Stomach (tissue), 9 donors: Measurements from ENCODE around the gene OGA. TPM values are rescaled to one million over a fixed set of nuclear protein-coding genes. Genes with fewer than 3 reads are reported as not detected.

Experiments
- DNase-seq, 2 donors: peaks; one replicate each; pipeline versions ENCODE4 v3.0.0 to v3.0.0-alpha.2; 2013 to 2019
- H3K27ac ChIP-seq, 5 donors: fragments of 200-600 bp in 4 of 5; sonication (generic) in 4 of 5; one replicate each; pipeline ENCODE4 v1.5.1; 2013 to 2019; ENCODE audit warnings: mild to moderate bottlenecking in 1 of 5, moderate library complexity in 1 of 5
- H3K27me3 ChIP-seq, 3 donors: fragments of 200-600 bp; sonication (generic); one replicate each; pipeline ENCODE4 v1.5.1; 2017 to 2019; ENCODE audit warnings: mixed run types in 1 of 3
- H3K36me3 ChIP-seq, 4 donors: fragments of 200-600 bp; sonication (generic); 1 replicate in 3 of 4; 2 replicates in 1 of 4; pipeline ENCODE4 v1.5.1; 2016 to 2019
- H3K4me1 ChIP-seq, 4 donors: fragments of 200-600 bp; sonication (generic); one replicate each; pipeline ENCODE4 v1.5.1; 2016 to 2019
- H3K4me3 ChIP-seq, 4 donors: fragments of 200-600 bp; sonication (generic) in 3 of 4; one replicate each; pipeline ENCODE4 v1.5.1; 2016 to 2019; ENCODE audit warnings: mild to moderate bottlenecking in 1 of 4
- H3K9me3 ChIP-seq, 4 donors: fragments of 200-600 bp; sonication (generic); one replicate each; pipeline ENCODE4 v1.5.1; 2016 to 2019
- EP300 ChIP-seq: sonication (generic); formaldehyde crosslinking; IDR thresholded peaks from one replicate; pipeline ENCODE4 v1.6.1; 2017; ENCODE audit warnings: antibody characterized with exemption
- POLR2A ChIP-seq, 4 donors: fragments of 450-650 bp; IDR thresholded peaks; one replicate each; pipeline ENCODE4 v1.6.1; 2016; ENCODE audit warnings: antibody characterized with exemption in 4 of 4, control low read depth in 2 of 4, mild to moderate bottlenecking in 1 of 4, moderate library complexity in 1 of 4
- POLR2AphosphoS5 ChIP-seq, 3 donors: sonication (generic); formaldehyde crosslinking; IDR thresholded peaks; one replicate each; pipeline ENCODE4 v1.6.1; 2016; ENCODE audit warnings: antibody characterized with exemption in 3 of 3
- WGBS, 5 donors: extraction: QIAGEN DNeasy Blood & Tissue Kit in 3 of 5; methylation state at CpG; one replicate each; pipeline versions ENCODE4 v1.1.5 to v1.1.7; 2013 to 2018; 5-methylcytosine and 5-hydroxymethylcytosine counted together
- intact Hi-C: fragments of 100-400 bp; cut with DNase I; formaldehyde crosslinking; loops from one replicate; pipeline ENCODE4 v1.15.1; 2023; ENCODE audit warnings: low total_unique reads
- polyA plus RNA-seq, 3 donors: library from polyadenylated mRNA; stranded (reverse); fragments of 200-250 nt; gene quantifications; one replicate each; pipeline ENCODE4 v1.2.3, GENCODE V29; 2013
- total RNA-seq, 5 donors: library from RNA; depleted of rRNA; stranded (reverse); fragments of >200 nt; gene quantifications; one replicate each; pipeline versions ENCODE4 v1.1.0 to v1.2.3, GENCODE V29; 2014 to 2016
- TF ChIP-seq, protein P1 (sequence below), 7 experiments: fragments of 450-650 bp in 4 of 7; fragments of 200-600 bp in 3 of 7; sonication (generic) in 3 of 7; IDR thresholded peaks; one replicate each; pipeline ENCODE4 v1.5.1; 2016 to 2019; ENCODE audit warnings: antibody characterized with exemption in 7 of 7, control low read depth in 2 of 7, mild to moderate bottlenecking in 1 of 7
- donor health status: healthy with polysubstance abuse.
- donor health status: Bipolar disorder and iron deficiency.
- donor health status: healthy.

Gene OGA
- total and polyA plus RNA-seq, 8 donors: 18.9 to 312 (median 131) TPM

DNA sequence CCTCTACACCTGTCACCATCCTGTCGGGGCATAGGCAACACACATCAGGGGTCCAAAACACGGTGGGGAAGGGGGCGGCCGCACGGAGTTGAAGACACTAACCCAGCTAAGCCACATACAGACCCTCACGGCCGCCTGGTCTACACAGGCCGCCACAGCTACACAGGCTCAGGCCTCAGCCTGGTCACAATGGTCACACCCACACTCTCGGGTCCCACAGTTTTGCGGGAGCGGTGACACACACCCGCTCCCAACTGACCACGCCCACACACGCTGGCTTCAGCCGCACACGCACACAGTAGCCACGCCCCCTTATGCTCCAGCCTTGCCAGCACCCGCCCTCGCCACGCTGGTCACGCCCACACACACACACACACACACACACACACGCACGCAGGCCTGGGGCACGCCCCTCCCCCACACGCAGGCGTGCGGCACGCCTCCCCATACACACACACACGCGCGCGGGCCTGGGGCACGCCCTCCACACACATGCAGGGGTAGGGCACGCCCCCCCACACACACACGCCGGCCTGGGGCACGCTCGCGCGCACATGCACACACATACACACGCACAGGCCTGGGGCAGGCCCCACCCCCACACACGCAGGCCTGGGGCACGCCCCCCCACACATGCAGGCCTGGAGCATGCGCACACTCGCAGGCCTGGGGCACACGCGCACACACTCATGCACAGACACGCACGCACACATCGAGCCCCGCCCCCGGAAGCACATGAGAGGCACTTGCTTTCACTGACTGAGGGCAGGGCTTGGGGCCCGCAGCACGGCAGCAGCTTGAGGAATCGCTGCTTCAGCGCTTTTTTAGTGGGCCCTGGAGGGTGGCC is 12.3 kb upstream of the OGA start:
- peaks cover 0 to 12% (median 8%) of the 10 kb centered on the region in 4 donors for H3K36me3 ChIP-seq
- intact Hi-C loops: loop anchor here (10.0 kb wide), 1 partner anchor 184 kb away; no protein-coding TSS in a partner anchor
- DNase-seq: peak; percentile 93 to 97
- TF ChIP-seq EP300 (no peak), POLR2AphosphoS5 (IDR thresholded peaks at IDR 0.05) (peak in 1 of 3 donors; percentile 27), POLR2A (IDR thresholded peaks at IDR 0.05) (no peak)
- TF ChIP-seq, protein P1, sequence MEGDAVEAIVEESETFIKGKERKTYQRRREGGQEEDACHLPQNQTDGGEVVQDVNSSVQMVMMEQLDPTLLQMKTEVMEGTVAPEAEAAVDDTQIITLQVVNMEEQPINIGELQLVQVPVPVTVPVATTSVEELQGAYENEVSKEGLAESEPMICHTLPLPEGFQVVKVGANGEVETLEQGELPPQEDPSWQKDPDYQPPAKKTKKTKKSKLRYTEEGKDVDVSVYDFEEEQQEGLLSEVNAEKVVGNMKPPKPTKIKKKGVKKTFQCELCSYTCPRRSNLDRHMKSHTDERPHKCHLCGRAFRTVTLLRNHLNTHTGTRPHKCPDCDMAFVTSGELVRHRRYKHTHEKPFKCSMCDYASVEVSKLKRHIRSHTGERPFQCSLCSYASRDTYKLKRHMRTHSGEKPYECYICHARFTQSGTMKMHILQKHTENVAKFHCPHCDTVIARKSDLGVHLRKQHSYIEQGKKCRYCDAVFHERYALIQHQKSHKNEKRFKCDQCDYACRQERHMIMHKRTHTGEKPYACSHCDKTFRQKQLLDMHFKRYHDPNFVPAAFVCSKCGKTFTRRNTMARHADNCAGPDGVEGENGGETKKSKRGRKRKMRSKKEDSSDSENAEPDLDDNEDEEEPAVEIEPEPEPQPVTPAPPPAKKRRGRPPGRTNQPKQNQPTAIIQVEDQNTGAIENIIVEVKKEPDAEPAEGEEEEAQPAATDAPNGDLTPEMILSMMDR (IDR thresholded peaks at IDR 0.05): peak in 1 of 7 experiments; percentile 10
- H3K4me1 ChIP-seq: peaks cover 17 to 41% (median 25%) of the 10 kb centered on the region in 4 donors
- H3K9me3 ChIP-seq: no peaks in the 10 kb centered on the region
- no peaks in the 10 kb centered on the region for H3K27me3 ChIP-seq
- peak overlapping the region; percentile 62 to 81 (median 75) for H3K27ac ChIP-seq
- peak overlapping the region; percentile 50 to 68 (median 56) for H3K4me3 ChIP-seq
- 0 to 3% (median 2%) methylated on average over 47 to 56 of the region's 56 CpGs for WGBS, 5 donors

DNA sequence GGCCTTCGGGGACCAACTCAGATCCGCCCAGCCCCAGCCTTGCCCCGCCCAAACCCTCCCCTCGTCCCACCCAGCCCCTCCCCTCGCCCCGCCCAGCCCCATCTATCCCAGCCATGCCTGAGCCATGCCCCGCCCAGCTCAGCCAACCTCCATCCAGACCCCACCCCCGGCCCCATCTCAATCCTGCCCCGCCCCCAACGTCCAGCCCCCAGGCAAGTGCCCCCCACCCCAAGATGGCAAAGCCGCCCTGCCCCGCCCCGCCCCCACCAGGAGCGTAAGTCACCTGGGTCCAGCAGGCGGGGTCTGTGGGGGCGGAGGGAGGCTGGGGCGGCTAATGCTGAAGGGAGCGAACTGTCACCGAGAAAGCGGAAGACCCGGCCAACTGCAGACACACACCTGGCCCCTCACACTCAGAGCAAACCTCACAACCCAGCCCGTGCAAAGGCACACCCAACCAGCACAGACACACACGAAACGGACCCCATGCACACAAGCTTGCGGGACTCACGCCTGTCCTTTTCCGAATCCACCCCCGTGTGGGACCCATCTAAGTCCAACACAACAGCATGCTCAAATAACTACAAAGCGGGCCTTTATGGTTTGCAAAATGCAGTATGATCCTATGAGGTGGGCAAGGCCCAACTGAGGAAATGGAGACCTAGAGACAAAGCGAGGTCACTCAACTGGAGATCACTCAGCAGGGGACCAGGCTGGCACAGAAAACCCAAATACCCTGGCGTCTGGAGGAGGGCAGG is 11.5 kb upstream of the OGA start:
- Histone ChIP-seq H3K9me3 (no peaks in the 10 kb centered on the region), H3K36me3 (peaks cover 0 to 12% (median 8%) of the 10 kb centered on the region in 4 donors), H3K27me3 (no peaks in the 10 kb centered on the region), H3K4me3 (peak overlapping the region; percentile 50 to 68 (median 56)), H3K4me1 (peaks cover 17 to 36% (median 25%) of the 10 kb centered on the region in 4 donors), H3K27ac (peak overlapping the region; percentile 62 to 81 (median 75))
- DNase-seq: peak; percentile 53 to 91
- WGBS, 5 donors: 6 to 23% (median 10%) methylated on average over 10 to 31 of the region's 31 CpGs
- intact Hi-C loops: loop anchor here (10.0 kb wide), 1 partner anchor 185 kb away; no protein-coding TSS in a partner anchor
- TF ChIP-seq, protein P1 (IDR thresholded peaks at IDR 0.05): no peak
- TF ChIP-seq EP300: no peak
- no peak for TF ChIP-seq POLR2A (IDR thresholded peaks at IDR 0.05)
- no peak for TF ChIP-seq POLR2AphosphoS5 (IDR thresholded peaks at IDR 0.05)

DNA sequence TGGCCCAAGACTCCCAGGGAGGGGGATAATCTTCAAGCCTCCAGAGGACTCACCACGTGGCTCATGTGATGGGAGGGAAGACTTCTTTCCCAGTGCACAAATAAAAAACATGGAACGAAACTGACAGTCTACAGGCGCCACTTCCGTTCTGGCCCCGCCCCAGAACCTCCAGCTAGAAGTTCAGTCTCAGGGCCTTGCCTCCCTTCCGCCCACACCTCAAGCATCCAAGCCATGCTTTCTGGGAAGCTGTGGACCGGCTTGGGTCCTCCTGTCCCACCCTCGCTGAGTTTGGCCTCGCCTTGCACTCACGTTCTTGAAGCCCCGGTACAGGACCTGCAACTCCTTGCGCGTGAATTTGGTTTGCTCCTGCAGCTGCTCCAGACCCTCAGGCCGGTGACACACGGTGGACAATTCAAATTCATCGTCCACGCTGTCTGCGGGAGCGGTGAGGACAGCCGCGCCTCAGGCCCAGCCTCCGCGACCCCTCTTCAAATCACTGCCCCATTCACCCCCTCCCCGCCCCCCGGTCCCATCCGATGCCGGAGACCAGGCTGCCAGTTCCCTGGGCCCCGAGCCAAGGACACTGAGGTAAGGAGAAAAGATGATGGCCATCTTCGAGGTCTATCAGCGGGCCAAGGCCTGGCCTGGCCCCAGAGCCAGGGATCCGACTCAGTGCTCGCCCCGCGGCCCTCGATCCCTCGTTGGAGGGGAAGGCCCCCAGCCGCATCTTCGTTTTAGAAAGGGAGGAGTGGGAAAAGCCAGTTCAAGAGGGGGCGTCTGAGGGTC is 10.7 kb upstream of the OGA start:
- intact Hi-C loops: no loop called here
- peak in 1 of 2 donors; percentile 53 for DNase-seq
- WGBS, 5 donors: 53 to 65% (median 62%) methylated on average over 36 to 39 of the region's 39 CpGs

More for the DNA sequence above, 10.7 kb upstream of the OGA start:
- TF ChIP-seq, protein P1 (IDR thresholded peaks at IDR 0.05): no peak
- TF ChIP-seq EP300: no peak
- no peak for TF ChIP-seq POLR2A (IDR thresholded peaks at IDR 0.05)
- no peak for TF ChIP-seq POLR2AphosphoS5 (IDR thresholded peaks at IDR 0.05)
- H3K27me3 ChIP-seq: no peaks in the 10 kb centered on the region
- no peaks in the 10 kb centered on the region for H3K9me3 ChIP-seq
- peak overlapping the region in 2 of 5 donors; percentile 48 to 81 for H3K27ac ChIP-seq
- peak overlapping the region; percentile 50 to 68 (median 56) for H3K4me3 ChIP-seq
- peaks cover 17 to 36% (median 25%) of the 10 kb centered on the region in 4 donors for H3K4me1 ChIP-seq
- peaks cover 0 to 12% (median 8%) of the 10 kb centered on the region in 4 donors for H3K36me3 ChIP-seq
